ENCODE measurements around the gene ABTB2.

ABTB2 gene

GRCh38 chr11:34290926-34291325, 66.9 kb downstream of the ABTB2 start:
- no peak for DNase-seq (ENCODE audit: low spot score)

GRCh38 chr11:34288492-34288891, 69.3 kb downstream of the ABTB2 start:
- DNase-seq (ENCODE audit: low spot score): no peak

DNA sequence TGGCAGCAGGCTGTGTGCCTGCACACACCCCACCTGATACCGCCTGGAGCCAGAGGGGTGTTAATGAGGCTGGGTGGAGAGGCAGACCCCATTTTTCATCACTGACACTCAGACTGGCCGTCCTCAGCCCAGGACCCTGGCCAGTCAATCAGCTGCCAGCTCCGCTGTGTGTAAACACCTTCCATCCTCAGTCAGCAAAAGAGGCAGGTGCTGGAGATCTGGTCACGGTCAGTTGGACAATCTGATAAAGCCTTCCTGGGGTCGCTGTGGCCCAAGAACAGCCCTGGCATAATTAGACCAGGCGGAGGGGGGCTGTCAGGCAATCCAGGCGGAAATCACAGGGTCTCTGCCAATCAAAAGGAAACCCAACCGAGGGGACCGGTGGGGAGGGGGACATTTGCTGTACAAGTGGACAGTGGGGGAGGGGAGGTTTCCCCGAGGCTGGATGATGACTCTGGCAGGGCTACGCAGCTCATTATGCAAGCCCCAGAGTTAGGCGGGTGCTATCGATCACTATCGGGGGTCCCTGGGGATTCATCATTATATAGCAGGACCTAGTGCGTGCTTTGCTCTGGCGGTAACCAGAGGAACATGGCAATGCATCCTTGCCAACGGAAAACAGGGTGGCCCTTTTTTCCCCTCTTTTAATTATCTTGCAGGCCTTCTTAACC, 72.9 kb downstream of the ABTB2 start:
- DNase-seq (ENCODE audit: low spot score): peak; percentile 69

DNA sequence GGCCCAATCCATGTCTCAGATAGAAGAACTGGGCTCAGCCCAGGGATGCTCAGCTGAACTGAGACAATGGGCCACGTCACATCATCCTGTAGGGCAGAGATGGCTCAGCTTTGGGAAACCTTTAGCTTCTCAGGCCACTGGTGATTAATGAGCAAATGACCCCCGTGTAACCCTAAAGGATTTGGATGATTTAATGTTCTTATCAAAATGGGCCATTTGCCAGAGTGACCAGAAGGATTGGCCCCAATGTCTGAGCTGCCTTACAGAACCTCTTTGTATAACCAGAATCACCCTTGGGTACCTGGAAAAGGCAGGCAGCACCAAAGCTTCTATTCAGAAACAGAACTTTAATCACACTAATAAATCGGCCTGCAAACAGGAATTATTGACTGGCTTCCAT, 73.7 kb downstream of the ABTB2 start:
- no peak for DNase-seq (ENCODE audit: low spot score)

GRCh38 chr11:34280945-34281872, 76.6 kb downstream of the ABTB2 start:
- no peak for DNase-seq (ENCODE audit: low spot score)

DNA sequence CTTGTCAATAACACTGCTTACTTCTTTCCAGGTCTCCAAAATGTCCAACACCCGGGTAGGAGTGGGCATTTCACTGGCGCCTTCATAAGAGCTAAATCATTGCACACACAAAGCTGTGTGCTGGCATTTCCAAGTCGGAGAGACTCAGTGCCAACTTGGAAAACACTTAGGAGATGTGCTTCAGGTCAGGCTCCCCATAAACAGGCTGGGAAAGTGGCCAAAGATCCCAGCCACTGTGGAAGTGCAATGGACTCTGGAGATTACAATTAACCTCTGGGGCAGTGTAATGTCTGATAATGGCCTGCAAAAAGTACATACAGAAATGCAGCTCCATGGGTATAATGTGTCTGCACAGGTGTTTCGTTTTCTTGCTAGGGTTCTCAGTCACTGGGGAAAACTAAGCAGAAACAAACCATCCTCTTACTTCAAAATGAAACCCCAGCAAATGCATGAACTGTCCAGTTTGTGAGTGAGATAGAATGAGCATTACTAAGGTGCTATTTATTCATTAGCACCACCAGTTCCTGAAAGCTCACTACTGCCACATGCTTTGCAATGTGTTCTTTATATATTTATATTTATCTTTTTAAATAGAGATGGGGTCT, 79.0 kb downstream of the ABTB2 start:
- no peak for DNase-seq (ENCODE audit: low spot score)

DNA sequence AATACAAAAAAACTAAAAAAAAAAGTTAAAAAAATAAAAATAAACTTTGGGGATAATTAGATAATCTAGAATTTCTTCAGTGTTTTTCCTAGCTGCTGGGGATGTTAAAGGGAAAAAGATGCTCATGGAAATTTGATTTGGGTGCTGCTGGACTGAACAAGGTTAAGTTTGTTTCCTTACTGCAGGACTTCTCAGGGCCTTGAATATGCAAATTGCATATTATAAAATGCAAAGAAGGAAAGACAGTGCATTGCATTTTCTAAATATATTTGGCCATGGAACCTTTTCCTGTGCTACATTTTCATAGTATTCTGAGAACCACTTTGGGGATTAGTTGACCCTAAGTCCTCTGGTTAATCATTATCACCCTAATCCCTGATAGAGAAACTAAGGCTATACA, 79.6 kb downstream of the ABTB2 start:
- no peak for DNase-seq (ENCODE audit: low spot score)

GRCh38 chr11:34277171-34277570, 80.6 kb downstream of the ABTB2 start:
- no peak for DNase-seq (ENCODE audit: low spot score)

- no peak for DNase-seq (ENCODE audit: low spot score)
These were observed 81.4 kb downstream of the ABTB2 start for GRCh38 chr11:34276352-34276864.

- no peak for DNase-seq (ENCODE audit: low spot score)
These were observed 82.3 kb downstream of the ABTB2 start for GRCh38 chr11:34275486-34275885.

DNA sequence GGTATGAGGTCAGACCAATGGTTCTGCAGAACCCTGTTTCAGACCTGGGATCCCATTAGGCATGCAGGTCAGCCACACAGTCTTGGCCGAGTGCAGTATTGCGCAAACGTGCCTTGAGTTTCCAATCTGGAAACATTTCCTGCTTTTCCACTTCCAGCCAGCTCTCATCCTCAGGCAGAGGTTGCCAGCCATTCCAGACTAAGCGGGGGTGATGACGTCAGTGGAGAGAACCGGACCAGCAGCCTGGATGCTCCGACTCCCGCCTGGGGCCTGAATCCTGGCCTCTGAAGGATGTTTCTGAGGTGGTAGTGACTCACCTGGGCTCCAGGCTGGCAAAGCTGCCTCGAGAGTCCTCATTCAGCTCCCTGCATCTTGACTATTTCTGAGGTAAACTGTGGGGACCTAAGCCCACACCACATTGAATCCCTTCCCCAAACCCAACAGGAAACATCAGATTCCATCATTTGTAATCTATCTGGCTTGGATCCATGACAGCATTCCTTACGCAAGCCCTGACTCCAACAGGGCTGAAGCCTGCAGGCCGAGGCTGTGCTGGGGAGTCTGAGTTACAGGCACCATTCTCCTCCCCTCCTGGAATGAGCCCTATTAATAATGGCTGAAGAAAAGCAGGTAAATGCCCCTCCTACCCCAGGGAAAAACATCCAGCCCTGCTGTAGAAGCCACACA, 83.0 kb downstream of the ABTB2 start:
- no peak for DNase-seq (ENCODE audit: low spot score)

GRCh38 chr11:34273099-34273498, 84.7 kb downstream of the ABTB2 start:
- DNase-seq (ENCODE audit: low spot score): no peak

GRCh38 chr11:34271727-34272126, 86.1 kb downstream of the ABTB2 start:
- no peak for DNase-seq (ENCODE audit: low spot score)

- no peak for DNase-seq (ENCODE audit: low spot score)
These were observed 87.1 kb downstream of the ABTB2 start for GRCh38 chr11:34270711-34271110.

DNA sequence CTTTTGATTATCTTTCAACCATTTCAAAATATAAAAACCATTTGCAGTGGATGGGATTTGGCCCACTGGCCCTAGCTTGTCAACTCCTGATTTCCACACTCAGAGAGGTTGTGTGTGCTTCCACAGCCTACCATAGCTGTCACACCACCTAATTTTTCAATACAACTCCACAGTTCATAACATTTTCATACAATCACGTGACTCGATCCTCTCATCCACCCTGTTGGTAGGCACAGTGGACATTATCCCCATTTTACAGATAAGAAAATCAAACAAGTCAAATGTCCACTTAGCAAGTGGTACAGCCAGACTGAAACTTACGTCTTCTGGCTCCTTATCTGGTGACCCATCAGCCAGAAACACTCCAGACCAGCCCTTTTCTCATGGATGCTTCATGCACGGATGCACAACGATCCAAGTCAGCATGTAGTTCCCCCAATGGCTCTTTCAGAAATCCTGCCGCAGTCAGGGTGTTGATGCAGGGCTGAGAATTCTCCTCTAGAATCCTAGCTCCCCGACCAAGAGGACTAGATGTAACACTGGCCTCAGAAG, 88.0 kb downstream of the ABTB2 start:
- DNase-seq (ENCODE audit: low spot score): peak; percentile 65

DNA sequence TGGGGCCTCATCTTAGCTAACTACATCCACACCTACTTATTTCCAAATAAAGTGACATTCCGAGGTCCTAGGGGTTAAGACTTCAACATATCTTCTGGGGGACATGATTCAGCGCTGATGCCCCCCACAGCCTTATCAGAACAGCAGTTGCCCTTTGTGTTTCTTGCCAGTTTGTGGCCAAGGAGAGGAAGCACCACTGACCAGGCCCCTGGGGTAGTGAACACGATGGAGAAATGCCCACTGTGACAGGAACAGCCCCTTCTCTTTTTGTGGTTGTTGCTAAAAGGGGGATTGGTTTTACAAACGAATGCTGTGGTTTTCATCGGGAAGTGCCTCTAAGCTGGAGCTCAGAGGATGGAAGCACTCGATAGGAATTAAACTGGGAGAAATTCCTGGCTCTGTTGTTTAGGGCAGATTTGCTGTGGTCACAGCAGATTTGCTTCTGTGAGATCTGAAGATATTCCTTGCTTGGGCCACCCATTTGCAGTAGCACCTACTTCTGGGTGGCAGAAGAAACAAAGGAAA, 88.8 kb downstream of the ABTB2 start:
- no peak for DNase-seq (ENCODE audit: low spot score)

- DNase-seq (ENCODE audit: low spot score): no peak
These were observed 90.4 kb downstream of the ABTB2 start for GRCh38 chr11:34267417-34267816.

DNA sequence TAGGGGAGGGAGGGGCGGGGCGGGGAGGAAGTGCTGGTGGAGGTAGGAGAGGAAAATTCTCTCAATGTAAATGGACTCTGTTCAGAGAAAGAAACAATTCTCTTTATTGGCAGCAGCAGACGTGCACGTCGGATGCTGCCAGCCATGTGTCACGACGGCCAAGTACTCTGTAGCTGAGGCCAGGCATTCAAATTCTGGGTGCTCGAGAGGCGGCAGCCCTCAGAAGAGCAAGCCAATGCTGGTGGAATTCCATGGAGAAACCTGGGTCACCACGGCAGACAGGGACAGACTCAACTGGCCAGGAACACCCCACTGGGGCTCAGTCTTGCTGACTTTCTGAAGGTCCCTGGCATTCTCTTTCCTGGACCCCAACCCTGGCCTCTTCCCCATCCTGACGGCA, 90.8 kb downstream of the ABTB2 start:
- no peak for DNase-seq (ENCODE audit: low spot score)

DNA sequence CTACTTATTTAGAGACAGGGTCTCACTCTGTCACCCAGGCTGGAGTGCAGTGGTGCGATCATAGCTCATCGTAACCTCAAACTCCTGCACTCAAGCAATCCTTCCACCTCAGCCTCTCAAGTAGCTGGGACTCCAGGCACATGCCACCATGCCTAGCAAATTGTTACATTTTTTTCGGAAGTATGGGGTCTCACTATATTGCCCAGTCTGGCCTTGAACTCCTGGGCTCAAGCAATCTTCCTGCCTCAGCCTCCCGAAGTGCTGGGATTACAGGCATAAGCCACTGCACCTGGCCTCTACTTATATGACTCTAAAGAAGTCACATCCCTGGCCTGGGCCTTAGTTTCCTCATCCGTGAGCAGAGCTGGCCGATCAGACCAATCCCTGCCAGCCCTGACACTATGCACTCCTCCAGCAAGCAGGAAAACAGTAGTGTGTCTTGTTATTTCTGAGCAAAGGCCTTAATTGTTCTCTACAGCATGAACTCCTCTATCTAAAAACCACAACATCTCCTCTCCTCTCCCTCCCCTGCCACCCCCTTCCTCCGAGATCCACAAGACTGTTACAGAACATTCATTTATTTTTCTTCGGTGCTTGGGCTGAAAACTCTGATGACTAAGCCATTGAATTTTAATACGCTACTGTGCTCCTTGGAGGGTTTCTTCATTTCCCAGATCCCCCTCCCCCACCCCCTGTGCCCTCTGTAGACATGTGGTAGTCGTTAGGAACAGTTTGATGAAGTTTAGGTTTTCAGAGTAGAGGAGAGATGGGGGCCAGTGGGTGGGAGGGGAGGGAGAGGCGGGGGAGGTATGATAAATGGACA, 91.5 kb downstream of the ABTB2 start:
- no peak for DNase-seq (ENCODE audit: low spot score)

Data from SK-N-DZ (cell line).